Nucleus accumbens (tissue), 56 donors: ENCODE data around the gene KIAA1328.
"Not testable (repeated sequence)": the region's sequence is repeated elsewhere in the genome, so short reads cannot be mapped to it uniquely, and the experiment has no call there.

Experiments used
- DNase-seq, 56 donors: peaks; one replicate each; lab custom pipeline; 2025; lab: John Stamatoyannopoulos, UW

KIAA1328 gene

GRCh38 chr18:36879796-36880195 is 50.9 kb downstream of the KIAA1328 start:
- DNase-seq = not testable (repeated sequence)

DNA sequence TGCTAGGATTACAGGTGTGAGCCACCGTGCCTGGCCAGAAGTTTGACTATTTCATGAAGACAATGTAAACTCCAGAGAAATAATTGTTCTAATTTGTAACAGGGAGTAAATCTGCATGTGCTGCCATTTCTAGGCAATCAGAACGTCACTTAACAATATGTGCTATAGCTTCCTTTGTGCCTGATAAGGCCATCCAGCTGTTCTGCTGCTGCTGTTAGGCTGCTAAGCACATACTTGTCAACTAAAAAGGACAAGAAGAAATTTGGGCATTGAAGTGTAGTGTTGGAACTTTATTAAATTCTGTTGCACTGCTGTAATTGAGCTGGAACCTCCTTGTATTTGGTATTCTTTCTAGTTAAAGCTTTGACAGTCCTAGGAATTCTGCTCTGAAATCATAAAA is 57.1 kb downstream of the KIAA1328 start:
- no peak for DNase-seq

DNA sequence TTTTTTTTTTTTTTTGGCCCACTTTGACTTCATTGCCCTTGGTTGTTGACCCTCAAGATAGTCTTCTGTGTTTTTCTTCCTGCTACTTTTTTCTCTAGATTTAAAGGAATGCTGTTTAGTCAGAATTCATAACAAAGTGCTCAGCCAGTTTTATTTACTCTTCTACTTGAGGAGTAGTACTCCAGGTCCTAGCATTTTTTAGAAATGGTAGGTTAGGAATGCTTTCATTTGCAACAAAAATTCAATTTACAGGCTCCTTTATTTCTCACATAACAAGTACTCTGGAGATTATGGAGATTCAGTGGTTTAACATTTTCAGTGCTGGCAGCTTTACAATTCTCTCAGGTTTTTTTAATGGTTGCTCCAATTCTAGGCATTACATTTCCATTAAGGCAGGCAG is 58.2 kb downstream of the KIAA1328 start:
- no peak for DNase-seq

DNA sequence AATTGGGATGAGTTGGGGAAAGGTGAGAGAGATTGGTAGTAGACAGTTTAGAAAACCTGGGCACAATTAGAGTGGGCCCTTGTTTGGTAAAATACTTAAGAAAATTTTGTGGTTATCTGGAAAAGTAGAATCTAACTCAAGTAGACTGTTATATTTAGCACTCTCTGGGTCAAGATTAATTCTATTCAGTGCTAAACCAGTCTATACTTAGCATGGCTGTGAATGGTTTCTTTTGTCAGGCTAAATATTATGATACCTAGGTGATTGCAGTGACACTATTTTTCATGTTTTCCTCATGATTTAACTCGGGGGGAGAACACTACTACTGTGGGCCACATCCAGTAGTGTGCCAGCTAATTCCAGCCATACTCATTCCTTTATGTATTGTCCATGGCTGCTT is 58.9 kb downstream of the KIAA1328 start:
- no peak for DNase-seq

DNA sequence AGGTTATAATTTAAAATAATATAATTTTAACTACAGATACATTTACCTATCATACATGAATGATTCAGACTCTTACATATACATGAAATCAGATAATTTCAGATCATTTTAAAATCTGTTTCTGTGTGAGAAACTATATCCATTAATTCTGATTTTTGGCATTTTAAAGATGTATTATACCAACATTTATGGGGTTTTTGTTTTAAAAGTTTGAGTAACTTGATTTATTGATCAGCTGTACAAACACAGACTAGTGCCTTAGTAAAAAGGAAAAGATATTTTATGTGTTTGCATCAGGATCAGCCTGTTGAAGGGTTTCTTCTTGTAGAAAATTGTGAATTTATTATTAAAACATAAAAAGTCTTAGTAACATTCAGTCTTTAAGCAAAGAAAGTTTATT is 59.9 kb downstream of the KIAA1328 start:
- no peak for DNase-seq

GRCh38 chr18:36889321-36889720 is 60.4 kb downstream of the KIAA1328 start:
- DNase-seq = no peak

DNA sequence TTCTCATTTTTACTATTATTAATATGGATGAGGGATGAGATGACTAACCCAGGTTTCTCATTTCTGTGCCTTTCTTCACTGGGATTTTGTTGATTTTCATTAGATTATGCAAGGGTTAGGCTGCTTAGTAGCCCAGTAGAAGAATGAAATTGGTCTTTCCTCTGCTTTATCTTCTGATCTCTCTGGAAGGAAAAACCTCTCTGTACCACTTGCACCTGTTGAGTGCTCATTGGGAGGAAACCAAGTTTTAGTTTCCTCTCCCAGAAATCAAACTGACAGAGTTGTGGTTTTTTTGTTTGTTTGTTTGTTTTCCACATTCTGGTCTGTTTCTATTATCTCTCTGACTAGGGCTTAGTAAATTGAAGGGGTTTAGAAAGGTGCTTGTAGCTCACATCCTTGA is 60.8 kb downstream of the KIAA1328 start:
- DNase-seq = no peak

DNA sequence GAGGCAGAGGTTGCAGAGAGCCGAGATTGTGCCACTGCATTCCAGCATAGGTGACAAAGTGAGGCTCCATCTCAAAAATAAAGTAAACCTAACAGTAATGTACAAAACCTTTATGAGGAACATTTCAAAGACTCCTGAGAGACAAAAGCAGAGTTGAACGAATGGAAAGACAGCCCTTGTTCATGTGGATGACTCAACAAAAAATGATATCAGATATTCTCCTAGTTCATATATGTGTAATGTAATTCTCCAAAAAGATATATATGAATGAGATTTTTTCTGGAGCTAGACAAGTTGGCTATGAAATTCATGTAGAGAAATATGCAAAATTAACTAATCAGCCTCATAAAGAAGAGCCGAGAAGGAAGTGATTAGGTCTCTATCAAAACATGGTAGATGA is 61.7 kb downstream of the KIAA1328 start:
- no peak for DNase-seq

DNA sequence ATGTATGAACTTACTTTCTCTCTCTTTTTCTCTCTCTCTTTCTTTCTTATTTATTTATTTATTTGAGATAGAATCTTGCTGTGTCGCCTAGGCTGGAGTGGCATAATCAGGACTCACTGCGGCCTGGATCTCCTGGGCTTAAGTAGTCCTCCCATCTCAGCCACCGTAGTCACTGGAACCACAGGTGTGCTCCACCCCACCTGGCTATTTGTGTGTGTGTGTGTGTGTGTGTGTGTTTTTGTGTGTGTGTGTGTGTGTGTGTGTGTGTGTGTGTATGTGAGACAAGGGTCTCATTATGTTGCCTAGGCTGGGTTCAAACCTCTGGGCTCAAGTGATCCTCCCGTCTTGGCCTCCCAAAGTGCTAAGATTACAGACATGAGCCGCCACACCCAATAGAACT is 64.3 kb downstream of the KIAA1328 start:
- no peak for DNase-seq

GRCh38 chr18:36895606-36896005 is 66.7 kb downstream of the KIAA1328 start:
- no peak for DNase-seq

- no peak for DNase-seq
These were observed 68.3 kb downstream of the KIAA1328 start for GRCh38 chr18:36897253-36897652.

DNA sequence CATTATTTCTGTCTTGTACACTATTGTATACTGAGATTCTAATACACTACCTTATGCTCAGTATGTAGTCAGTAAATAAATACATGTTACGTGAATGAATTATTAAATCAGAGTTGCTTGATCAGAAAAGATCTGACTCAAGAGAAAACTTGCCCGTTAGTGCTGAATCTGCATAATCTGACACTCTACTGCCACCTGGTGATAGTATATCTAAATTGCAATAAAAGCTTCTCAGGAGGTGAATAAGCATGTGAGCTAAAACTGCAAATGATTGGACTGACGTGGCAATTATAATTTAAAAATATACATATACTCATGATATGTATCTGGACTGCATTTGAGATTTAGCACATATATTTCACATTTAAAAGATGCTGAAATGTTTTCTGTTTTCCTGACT is 70.4 kb downstream of the KIAA1328 start:
- DNase-seq = no peak

DNA sequence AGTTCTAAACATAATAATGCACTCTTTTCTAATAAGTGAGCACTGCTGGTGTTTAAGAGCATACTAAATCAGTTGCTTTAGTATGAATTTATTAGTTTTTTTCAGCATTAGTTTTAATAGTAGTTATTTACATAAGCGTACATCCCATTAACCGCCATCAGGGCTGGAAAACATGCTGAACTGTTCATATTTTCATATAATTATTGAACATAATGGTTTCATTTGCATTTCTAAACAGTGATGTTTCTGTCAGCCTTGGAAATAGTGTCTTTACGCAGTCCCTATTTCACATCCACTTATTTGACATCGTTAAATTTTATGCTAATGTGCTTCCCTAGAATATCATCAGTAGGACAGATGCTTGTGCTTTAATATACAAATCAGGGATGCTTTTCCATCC is 71.5 kb downstream of the KIAA1328 start:
- DNase-seq = no peak

- no peak for DNase-seq
These were observed 72.4 kb downstream of the KIAA1328 start for GRCh38 chr18:36901277-36901701.

GRCh38 chr18:36903215-36903928 is 74.4 kb downstream of the KIAA1328 start:
- DNase-seq = no peak

DNA sequence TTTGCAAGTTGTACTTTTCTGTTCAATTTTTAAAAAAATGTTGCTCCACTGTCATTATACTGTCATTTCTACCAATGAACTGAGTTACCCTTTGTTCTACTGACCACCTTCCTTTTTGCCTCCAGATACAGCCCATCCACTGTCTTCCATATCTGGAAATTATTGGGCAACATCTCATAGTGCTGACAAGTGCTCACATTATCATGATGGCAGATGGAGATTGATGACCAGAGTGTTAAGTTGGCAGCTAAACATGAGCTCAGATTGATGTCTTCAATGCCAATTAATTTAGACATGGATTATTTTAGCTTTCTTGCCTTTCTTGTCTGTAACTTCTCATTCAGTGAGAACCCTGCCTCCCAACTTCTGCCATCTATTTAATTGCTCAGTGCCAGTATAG is 76.6 kb downstream of the KIAA1328 start:
- DNase-seq = no peak

DNA sequence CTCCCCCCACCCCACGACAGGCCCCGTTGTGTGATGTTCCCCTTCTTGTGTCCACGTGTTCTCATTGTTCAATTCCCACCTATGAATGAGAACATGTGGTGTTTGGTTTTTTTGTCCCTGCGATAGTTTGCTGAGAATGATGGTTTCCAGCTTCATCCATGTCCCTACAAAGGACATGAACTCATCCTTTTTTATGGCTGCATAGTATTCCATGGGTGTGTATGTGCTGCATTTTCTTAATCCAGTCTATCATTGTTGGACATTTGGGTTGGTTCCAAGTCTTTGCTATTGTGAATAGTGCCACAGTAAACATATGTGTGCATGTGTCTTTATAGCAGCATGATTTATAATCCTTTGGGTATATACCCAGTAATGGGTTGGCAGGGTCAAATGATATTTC is 80.4 kb downstream of the KIAA1328 start:
- not testable (repeated sequence) for DNase-seq

DNA sequence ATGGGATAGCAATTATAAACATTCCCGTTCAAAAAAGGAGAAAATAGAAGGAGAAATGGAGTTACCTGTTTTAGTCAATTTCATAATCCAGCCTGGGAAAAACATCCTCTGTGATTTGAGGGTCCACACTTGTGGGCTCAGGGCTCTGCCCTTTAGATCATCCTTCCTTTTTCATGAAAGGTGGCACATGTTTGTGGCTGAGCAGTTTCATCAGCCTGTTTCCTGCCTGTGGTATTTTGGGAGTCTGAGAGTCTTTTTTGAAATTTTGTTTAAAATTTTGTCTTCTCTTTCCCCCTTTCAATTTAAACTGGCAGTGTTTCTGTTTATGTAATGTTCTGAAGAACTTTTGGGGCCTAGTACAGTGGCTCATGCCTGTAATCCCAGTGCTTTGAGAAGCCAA is 84.0 kb downstream of the KIAA1328 start:
- no peak for DNase-seq

DNA sequence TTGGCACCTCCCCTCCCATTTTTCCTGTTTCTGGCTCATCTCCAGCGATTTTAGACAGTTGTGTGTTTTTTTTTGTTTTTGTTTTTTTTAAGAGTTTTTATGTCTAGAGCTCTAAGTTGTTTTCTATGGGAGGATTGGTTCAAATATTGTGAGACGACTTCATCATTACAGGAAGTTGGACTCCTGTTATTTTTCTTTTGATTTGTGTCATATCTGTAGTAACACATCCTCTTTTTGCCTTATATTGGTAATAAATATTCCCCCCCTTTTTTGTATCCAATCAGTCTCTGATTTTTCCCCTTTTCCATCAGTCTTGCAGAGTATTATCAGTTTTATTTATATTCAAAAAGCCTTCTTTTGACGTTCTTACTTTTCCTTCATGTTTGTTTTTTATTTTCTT is 89.0 kb downstream of the KIAA1328 start:
- DNase-seq = no peak

DNA sequence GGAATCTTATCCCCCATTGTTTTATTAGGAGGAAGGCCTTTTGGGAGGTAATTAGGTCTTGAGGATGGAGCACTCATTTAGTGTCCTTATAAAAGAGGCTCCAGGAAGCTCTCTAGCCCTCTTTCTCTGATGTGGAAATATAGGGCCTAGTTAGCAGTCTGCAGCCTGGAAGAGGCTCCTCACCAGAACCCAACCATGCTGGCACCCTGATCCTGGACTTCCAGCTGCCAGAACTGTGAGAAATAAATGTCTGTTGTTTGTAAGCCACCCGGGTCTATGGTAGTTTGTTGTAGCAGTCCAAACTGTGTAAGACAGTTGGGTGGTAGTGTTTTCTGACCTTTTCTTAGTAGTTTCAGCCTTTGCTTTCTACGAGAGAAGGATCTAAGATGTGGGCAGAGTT is 100.7 kb downstream of the KIAA1328 start:
- DNase-seq = no peak

- DNase-seq = no peak
These were observed 102.2 kb downstream of the KIAA1328 start for GRCh38 chr18:36931106-36931505.

DNA sequence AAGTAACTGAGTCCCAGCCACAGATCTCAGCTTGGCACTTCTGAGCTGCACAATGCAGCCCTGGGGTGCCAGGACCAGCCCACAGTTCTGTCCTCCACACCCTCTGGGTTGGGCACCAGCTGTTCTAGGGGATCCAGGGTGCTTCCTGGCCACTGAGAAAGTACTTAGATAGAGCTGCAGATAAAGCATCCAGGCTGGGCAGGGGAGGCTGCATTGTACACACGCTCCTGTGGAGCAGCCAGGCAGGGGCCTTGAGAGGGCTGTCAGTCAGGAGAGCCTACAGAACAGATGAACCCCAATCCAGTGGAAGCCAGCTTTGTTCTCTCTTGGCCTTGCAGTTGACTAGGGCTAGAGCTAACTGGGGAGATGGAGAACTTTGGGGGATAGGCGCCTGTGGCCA is 104.6 kb downstream of the KIAA1328 start:
- no peak for DNase-seq

- no peak for DNase-seq
These were observed 106.0 kb downstream of the KIAA1328 start for GRCh38 chr18:36934884-36935283.
